ENCODE results near the gene NRG4. TPM values are rescaled to one million over a fixed set of nuclear protein-coding genes. Genes with fewer than 3 reads are reported as not detected.
A peak's percentile ranks its signal among the peaks of the same experiment; 100 is the strongest.

Gene NRG4, protein sequence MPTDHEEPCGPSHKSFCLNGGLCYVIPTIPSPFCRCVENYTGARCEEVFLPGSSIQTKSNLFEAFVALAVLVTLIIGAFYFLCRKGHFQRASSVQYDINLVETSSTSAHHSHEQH
- total RNA-seq (2021; ENCODE audit: unreplicated experiment) = 0.39 TPM
- polyA plus RNA-seq (2012; ENCODE audit: insufficient read length) = 0.81 TPM
- percentile 28 among the genes with signal in this experiment for Bru-seq, nascent RNA
- percentile 23 among the genes with signal in this experiment for BruChase-seq, experiment 1, labeled RNA remaining after a 2-hour chase
- percentile 25 among the genes with signal in this experiment for BruChase-seq, experiment 2, labeled RNA remaining after a 6-hour chase
- long read RNA-seq, partial matches to known transcripts = 1 of 1 reads
- long read RNA-seq, other reads (novel, unspliced or antisense) = 0 of 1 reads

DNA sequence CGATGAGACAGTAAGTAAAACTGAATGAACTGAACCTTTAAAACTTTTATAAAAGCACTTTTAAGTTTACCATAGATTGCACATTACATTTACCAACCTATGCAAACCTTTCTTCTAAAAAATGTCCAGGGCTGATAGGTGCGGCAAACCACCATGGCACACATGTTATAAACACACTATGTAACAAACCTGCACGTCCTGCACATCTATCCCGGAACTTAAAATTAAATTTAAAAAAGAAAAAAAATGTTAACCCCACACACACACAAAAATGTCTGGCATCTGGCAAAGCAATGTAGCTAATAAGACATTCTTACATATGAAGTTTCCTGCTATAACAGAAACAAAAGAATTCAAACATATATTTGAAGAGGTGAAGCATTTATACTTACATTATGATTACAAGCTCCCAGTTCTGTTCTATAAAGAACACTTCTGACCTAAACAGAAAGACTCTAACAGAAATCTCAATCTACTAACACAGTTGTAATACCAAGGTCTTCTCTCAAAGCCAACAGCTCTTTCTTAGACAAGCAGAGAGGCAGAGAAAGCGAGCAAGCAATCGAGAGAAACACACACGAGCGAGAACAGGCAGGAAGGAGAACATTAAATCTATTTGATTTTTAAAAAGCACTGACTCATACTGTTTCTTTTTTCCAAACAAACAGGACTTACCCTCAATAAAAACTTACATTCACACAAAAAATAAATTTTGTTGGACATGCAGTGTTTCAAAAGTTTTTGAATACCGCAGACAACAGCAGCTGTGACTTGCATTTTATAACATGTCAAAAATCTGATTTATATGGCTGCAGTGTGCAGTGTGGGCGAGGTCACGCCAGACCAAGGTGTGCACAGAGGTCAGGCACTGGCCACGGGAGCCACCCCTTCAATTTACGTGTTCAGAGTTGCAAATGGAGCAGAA lies at the start of gene NRG4:
Gene NRG4, minus strand, starts transcription at position 798 of the 925 bp plus-strand sequence. CDS start 1,194 bp downstream, outside the sequence.
- peak; percentile 91 for ATAC-seq
- Histone ChIP-seq H3K27me3 (ENCODE audit: control insufficient read depth, insufficient read depth, low read length) (0 out of 2 replicates have a peak, but pooled peaks cover 3% of the 10 kb centered on the region), H3K4me3 (ENCODE audit: low read depth in 2 of 2, low read length in 2 of 2) (peak within 1 kb of the TSS; percentile 28 to 35), H3K27ac (ENCODE audit: low read length) (peak within 1 kb of the TSS; percentile 14), H3K4me1 (ENCODE audit: control insufficient read depth, insufficient read depth, low read length) (peaks cover 10% of the 10 kb centered on the region), H3K9me3 (ENCODE audit: control insufficient read depth, insufficient read depth, low read depth, low read length) (no peaks in the 10 kb centered on the region), H3K36me3 (ENCODE audit: control insufficient read depth, insufficient read depth, low read length) (no peaks in the 10 kb centered on the region)
- ChIA-PET POLR2A (interaction anchor here (0.8 kb wide), 1 partner anchor 11 kb away, joined by 3 read pairs; no protein-coding TSS in a partner anchor), CTCF (no interaction called here)
- BruUV-seq (replicated peaks) = no TSS peak
- no peak for DNase-seq (ENCODE audit: low read depth, low spot score)
- in situ Hi-C loops (cut with HindIII; ENCODE audit: low pct_unique_long_range_greater_than_20kb, low sequenced_read_pairs) (no loop called here), intact Hi-C loops (cut with micrococcal nuclease; ENCODE audit: unreplicated experiment) (no loop called here)
- TF ChIP-seq, protein P1, sequence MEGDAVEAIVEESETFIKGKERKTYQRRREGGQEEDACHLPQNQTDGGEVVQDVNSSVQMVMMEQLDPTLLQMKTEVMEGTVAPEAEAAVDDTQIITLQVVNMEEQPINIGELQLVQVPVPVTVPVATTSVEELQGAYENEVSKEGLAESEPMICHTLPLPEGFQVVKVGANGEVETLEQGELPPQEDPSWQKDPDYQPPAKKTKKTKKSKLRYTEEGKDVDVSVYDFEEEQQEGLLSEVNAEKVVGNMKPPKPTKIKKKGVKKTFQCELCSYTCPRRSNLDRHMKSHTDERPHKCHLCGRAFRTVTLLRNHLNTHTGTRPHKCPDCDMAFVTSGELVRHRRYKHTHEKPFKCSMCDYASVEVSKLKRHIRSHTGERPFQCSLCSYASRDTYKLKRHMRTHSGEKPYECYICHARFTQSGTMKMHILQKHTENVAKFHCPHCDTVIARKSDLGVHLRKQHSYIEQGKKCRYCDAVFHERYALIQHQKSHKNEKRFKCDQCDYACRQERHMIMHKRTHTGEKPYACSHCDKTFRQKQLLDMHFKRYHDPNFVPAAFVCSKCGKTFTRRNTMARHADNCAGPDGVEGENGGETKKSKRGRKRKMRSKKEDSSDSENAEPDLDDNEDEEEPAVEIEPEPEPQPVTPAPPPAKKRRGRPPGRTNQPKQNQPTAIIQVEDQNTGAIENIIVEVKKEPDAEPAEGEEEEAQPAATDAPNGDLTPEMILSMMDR (IDR thresholded peaks at IDR 0.05) = no peak
- TF ChIP-seq POLR2AphosphoS5 (IDR thresholded peaks at IDR 0.05; ENCODE audit: low read depth, low read length) (no peak), SIN3A (IDR thresholded peaks at IDR 0.05; ENCODE audit: borderline replicate concordance, insufficient read depth, low read depth, low read length) (no peak), TCF7L2 (IDR thresholded peaks at IDR 0.05; ENCODE audit: low read depth, low read length) (no peak)
- TF ChIP-seq, protein P2, sequence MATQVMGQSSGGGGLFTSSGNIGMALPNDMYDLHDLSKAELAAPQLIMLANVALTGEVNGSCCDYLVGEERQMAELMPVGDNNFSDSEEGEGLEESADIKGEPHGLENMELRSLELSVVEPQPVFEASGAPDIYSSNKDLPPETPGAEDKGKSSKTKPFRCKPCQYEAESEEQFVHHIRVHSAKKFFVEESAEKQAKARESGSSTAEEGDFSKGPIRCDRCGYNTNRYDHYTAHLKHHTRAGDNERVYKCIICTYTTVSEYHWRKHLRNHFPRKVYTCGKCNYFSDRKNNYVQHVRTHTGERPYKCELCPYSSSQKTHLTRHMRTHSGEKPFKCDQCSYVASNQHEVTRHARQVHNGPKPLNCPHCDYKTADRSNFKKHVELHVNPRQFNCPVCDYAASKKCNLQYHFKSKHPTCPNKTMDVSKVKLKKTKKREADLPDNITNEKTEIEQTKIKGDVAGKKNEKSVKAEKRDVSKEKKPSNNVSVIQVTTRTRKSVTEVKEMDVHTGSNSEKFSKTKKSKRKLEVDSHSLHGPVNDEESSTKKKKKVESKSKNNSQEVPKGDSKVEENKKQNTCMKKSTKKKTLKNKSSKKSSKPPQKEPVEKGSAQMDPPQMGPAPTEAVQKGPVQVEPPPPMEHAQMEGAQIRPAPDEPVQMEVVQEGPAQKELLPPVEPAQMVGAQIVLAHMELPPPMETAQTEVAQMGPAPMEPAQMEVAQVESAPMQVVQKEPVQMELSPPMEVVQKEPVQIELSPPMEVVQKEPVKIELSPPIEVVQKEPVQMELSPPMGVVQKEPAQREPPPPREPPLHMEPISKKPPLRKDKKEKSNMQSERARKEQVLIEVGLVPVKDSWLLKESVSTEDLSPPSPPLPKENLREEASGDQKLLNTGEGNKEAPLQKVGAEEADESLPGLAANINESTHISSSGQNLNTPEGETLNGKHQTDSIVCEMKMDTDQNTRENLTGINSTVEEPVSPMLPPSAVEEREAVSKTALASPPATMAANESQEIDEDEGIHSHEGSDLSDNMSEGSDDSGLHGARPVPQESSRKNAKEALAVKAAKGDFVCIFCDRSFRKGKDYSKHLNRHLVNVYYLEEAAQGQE (IDR thresholded peaks at IDR 0.05; ENCODE audit: insufficient read depth in 1 of 2, low read depth in 2 of 2, low read length in 1 of 2) = no peak

DNA sequence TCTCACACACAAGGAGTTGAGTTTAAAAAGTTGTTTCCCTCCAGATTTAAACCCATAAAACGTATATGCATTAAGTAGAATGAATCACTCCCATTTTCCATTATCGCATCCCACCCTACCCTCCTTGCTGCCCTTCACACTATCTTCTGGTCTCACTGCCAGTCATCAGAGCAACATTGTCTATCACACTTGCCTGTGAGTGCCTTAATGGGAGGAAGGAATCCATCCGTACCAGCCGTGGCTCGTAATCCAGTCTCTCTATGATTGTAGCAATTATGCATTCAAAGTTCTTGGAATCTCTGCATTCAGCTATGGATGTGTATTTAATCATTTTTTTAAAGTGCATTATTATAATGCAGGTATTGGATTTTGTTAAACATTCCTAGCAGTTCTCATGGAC lies 49.5 kb upstream of the NRG4 start:
- POLR2A ChIA-PET = no interaction called here
- CTCF ChIA-PET = interaction anchor here (0.6 to 0.7 kb wide), 2 partner anchors 65 to 105 kb away, joined by 4 read pairs; no protein-coding TSS in a partner anchor
- in situ Hi-C loops (cut with HindIII; ENCODE audit: low pct_unique_long_range_greater_than_20kb, low sequenced_read_pairs) = no loop called here

More for the DNA sequence above, 49.5 kb upstream of the NRG4 start:
- TF ChIP-seq, protein P1 (IDR thresholded peaks at IDR 0.05) = no peak
- TF ChIP-seq SIN3A (IDR thresholded peaks at IDR 0.05; ENCODE audit: borderline replicate concordance, insufficient read depth, low read depth, low read length) (no peak), POLR2AphosphoS5 (IDR thresholded peaks at IDR 0.05; ENCODE audit: low read depth, low read length) (no peak), TCF7L2 (IDR thresholded peaks at IDR 0.05; ENCODE audit: low read depth, low read length) (no peak)
- TF ChIP-seq, protein P2 (IDR thresholded peaks at IDR 0.05; ENCODE audit: insufficient read depth in 1 of 2, low read depth in 2 of 2, low read length in 1 of 2) = no peak
- ATAC-seq (no peak), DNase-seq (ENCODE audit: low read depth, low spot score) (no peak)
- Histone ChIP-seq H3K4me3 (ENCODE audit: low read depth in 2 of 2, low read length in 2 of 2) (no peak overlapping the region), H3K27me3 (ENCODE audit: control insufficient read depth, insufficient read depth, low read length) (peaks cover 52% of the 10 kb centered on the region), H3K27ac (ENCODE audit: low read length) (no peak overlapping the region), H3K4me1 (ENCODE audit: control insufficient read depth, insufficient read depth, low read length) (peaks cover 14% of the 10 kb centered on the region), H3K9me3 (ENCODE audit: control insufficient read depth, insufficient read depth, low read depth, low read length) (no peaks in the 10 kb centered on the region), H3K36me3 (ENCODE audit: control insufficient read depth, insufficient read depth, low read length) (no peaks in the 10 kb centered on the region)
- intact Hi-C loops (cut with micrococcal nuclease; ENCODE audit: unreplicated experiment) = loop anchor here (10.0 kb wide), 1 partner anchor 227 kb away; no protein-coding TSS in a partner anchor
- no TSS peak for BruUV-seq (replicated peaks)
